Hypothalamus (tissue), 51 donors: ENCODE results near the gene SNRNP48.
A peak's percentile ranks its signal among the peaks of the same experiment; 100 is the strongest.

Experiments
- DNase-seq, 51 donors: peaks; one replicate each; lab custom pipeline; 2025; lab: John Stamatoyannopoulos, UW

Gene SNRNP48

GRCh38 chr6:7590918-7591302 lies 912 bp downstream of the SNRNP48 start:
- DNase-seq, result peak in 3 of 51 donors; percentile 12 to 20 (median 16)

- no peak for DNase-seq
Measured at GRCh38 chr6:7591770-7592169, 1.8 kb downstream of the SNRNP48 start.

GRCh38 chr6:7593229-7593628 lies 3.2 kb downstream of the SNRNP48 start:
- no peak for DNase-seq

- DNase-seq, result no peak
Measured at GRCh38 chr6:7594579-7595125, 4.7 kb downstream of the SNRNP48 start.

GRCh38 chr6:7604003-7604402 lies 14.0 kb downstream of the SNRNP48 start:
- no peak for DNase-seq

GRCh38 chr6:7604506-7604905 lies 14.5 kb downstream of the SNRNP48 start:
- DNase-seq, result no peak

- peak in 8 of 51 donors; percentile 3 to 42 (median 12) for DNase-seq
Measured at GRCh38 chr6:7615611-7616383, 25.8 kb downstream of the SNRNP48 start.

- peak in 5 of 51 donors; percentile 6 to 39 (median 16) for DNase-seq
Measured at GRCh38 chr6:7617801-7618764, 28.1 kb downstream of the SNRNP48 start.

- DNase-seq, result no peak
Measured at GRCh38 chr6:7621761-7622160, 31.8 kb downstream of the SNRNP48 start.

- no peak for DNase-seq
Measured at GRCh38 chr6:7624796-7625710, 35.1 kb downstream of the SNRNP48 start.

GRCh38 chr6:7628479-7628878 lies 38.5 kb downstream of the SNRNP48 start:
- no peak for DNase-seq

- DNase-seq, result no peak
Measured at GRCh38 chr6:7628909-7629308, 38.9 kb downstream of the SNRNP48 start.

GRCh38 chr6:7629321-7629720 lies 39.3 kb downstream of the SNRNP48 start:
- DNase-seq, result no peak

- DNase-seq, result no peak
Measured at GRCh38 chr6:7630792-7631191, 40.8 kb downstream of the SNRNP48 start.

- no peak for DNase-seq
Measured at GRCh38 chr6:7631466-7631865, 41.5 kb downstream of the SNRNP48 start.

GRCh38 chr6:7632501-7633290 lies 42.7 kb downstream of the SNRNP48 start:
- no peak for DNase-seq

GRCh38 chr6:7633361-7633760 lies 43.4 kb downstream of the SNRNP48 start:
- no peak for DNase-seq

GRCh38 chr6:7636151-7636550 lies 46.2 kb downstream of the SNRNP48 start:
- no peak for DNase-seq

GRCh38 chr6:7637533-7637932 lies 47.5 kb downstream of the SNRNP48 start:
- DNase-seq, result no peak
